ENCODE results near the gene LURAP1L.

Gene LURAP1L

DNA sequence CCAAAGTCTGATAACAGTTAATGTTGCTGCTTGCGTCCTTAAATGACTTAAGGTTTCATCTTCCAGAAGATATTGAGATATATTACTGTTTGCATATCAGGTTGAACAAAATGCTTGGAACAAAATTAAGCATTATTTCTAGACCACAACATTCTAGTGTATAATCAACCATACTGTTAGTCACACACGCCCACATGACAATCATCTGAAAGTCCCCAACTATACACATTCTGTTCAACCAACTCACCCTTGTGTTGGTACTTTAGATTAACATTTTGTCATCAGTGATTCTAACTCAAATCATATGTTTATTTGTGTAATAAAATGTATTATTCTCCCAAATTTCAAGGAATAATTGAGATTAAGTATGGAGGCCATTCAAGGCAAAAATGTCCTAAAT lies 47.3 kb downstream of the LURAP1L start:
- H3K36me3 ChIP-seq (ENCODE audit: insufficient read depth, low read length): no peaks in the 10 kb centered on the region
- H3K9me3 ChIP-seq (ENCODE audit: low read depth, low read length): no peaks in the 10 kb centered on the region
- H3K9ac ChIP-seq (ENCODE audit: insufficient read length): no peak overlapping the region
- H3K27ac ChIP-seq: no peak overlapping the region
- no peak for DNase-seq (ENCODE audit: low read depth, low spot score)
- TF ChIP-seq FOXP2 (optimal IDR thresholded peaks at IDR 0.05; ENCODE audit: control extremely low read depth, extremely low read length, insufficient read depth): no peak
- TF ChIP-seq EZH2 (IDR thresholded peaks at IDR 0.05): no peak
- no peak for TF ChIP-seq POLR2AphosphoS5 (IDR thresholded peaks at IDR 0.05; ENCODE audit: borderline replicate concordance, low read depth, low read length)
- no peak overlapping the region for H3K4me3 ChIP-seq

DNA sequence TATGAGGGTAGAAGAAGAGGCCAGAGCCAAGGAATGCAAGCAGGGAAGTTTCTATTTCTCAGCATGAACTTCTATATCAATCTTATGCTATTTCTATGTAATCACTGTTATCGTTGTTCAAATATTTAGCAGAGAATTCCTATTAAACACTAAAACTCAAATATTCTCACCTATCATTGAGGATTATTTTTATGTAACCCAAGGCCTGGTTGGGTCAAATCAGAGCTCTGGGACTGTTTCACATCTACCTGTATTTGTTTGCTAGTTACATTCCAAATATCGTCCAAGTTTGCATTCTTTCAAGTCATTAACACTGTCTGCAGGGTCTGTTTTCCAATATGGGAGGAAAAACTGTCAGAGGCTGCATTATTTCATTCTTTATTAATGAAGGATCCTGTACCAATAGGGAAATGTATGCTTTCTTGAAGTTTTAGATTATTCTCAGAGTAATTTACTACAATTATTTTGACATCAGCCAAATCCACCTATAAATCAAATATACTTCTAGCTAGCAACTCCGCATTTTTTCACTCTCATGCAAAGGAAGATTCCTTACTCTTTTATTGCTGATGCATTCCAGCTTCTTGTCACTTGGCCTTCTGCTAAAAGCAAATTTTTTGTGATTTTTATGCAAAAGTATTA lies 52.2 kb downstream of the LURAP1L start:
- no peak for DNase-seq (ENCODE audit: low read depth, low spot score)
- no peak overlapping the region for H3K9ac ChIP-seq (ENCODE audit: insufficient read length)
- TF ChIP-seq FOXP2 (optimal IDR thresholded peaks at IDR 0.05; ENCODE audit: control extremely low read depth, extremely low read length, insufficient read depth) (no peak), POLR2AphosphoS5 (IDR thresholded peaks at IDR 0.05; ENCODE audit: borderline replicate concordance, low read depth, low read length) (no peak), EZH2 (IDR thresholded peaks at IDR 0.05) (no peak)
- no peaks in the 10 kb centered on the region for H3K9me3 ChIP-seq (ENCODE audit: low read depth, low read length)
- no peak overlapping the region for H3K27ac ChIP-seq
- H3K36me3 ChIP-seq (ENCODE audit: insufficient read depth, low read length): no peaks in the 10 kb centered on the region
- H3K4me3 ChIP-seq: no peak overlapping the region

DNA sequence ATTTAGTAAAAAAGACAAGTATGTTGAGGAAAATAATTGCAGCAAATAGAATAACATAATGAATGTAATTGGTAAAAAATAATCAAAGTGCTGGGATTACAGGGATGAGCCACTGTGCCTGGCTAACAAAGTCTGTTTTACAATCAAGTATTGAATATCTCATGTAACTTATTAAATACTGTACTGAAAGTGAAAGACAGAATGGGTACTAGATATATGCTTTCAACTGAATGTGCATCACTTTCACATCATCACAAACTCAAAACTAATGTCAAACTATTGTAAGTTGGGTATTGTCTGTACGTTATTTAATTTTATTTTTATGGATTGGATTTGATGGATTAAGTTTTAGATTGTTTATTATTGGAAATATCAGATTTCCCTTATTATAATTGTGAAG lies 58.9 kb downstream of the LURAP1L start:
- H3K4me3 ChIP-seq: no peak overlapping the region
- TF ChIP-seq POLR2AphosphoS5 (IDR thresholded peaks at IDR 0.05; ENCODE audit: borderline replicate concordance, low read depth, low read length) (no peak), EZH2 (IDR thresholded peaks at IDR 0.05) (no peak), FOXP2 (optimal IDR thresholded peaks at IDR 0.05; ENCODE audit: control extremely low read depth, extremely low read length, insufficient read depth) (no peak)
- H3K27ac ChIP-seq: no peak overlapping the region
- no peaks in the 10 kb centered on the region for H3K9me3 ChIP-seq (ENCODE audit: low read depth, low read length)
- H3K9ac ChIP-seq (ENCODE audit: insufficient read length): no peak overlapping the region
- H3K36me3 ChIP-seq (ENCODE audit: insufficient read depth, low read length): no peaks in the 10 kb centered on the region
- no peak for DNase-seq (ENCODE audit: low read depth, low spot score)

DNA sequence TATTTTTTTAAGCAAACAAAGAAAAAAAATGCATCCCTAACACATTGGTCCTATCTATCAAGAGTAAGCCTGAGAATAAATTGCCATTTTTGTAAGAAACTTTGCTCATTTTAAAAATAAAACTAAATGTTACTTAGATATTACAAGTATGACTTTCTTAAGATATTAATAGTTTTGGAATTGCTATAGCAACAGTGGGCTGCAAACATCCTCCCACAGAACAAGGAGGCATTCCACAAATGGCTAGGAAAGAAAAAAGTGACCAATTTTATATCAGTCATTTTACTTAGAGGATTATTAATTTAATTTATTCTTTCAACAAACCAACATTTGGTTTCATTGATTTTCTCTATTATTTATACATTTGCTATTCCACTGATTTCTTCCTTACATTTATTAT lies 63.7 kb downstream of the LURAP1L start:
- H3K27ac ChIP-seq: no peak overlapping the region
- no peaks in the 10 kb centered on the region for H3K36me3 ChIP-seq (ENCODE audit: insufficient read depth, low read length)
- no peaks in the 10 kb centered on the region for H3K9me3 ChIP-seq (ENCODE audit: low read depth, low read length)
- H3K9ac ChIP-seq (ENCODE audit: insufficient read length): no peak overlapping the region
- H3K4me3 ChIP-seq: no peak overlapping the region
- DNase-seq (ENCODE audit: low read depth, low spot score): no peak
- TF ChIP-seq POLR2AphosphoS5 (IDR thresholded peaks at IDR 0.05; ENCODE audit: borderline replicate concordance, low read depth, low read length): no peak
- TF ChIP-seq EZH2 (IDR thresholded peaks at IDR 0.05): no peak
- TF ChIP-seq FOXP2 (optimal IDR thresholded peaks at IDR 0.05; ENCODE audit: control extremely low read depth, extremely low read length, insufficient read depth): no peak

DNA sequence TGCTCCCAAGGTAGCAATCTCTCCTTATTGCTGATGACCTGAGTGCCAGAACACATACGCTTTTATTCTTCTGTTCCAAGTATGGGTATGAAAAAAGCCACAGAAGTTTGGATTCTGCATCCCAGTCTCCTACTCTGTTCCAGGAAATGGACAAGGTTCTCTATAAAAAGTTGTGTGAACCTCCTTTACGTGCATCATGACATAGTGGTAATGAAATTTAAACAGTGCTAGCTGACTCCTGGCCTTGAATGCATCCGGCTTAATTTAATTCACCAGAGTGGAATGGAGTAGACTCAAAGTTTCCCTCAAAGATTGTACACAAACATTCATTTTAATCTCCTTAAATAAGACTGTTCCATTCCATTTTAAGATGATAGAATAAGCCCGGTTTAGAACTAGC lies 68.9 kb downstream of the LURAP1L start:
- Histone ChIP-seq H3K4me3 (no peak overlapping the region), H3K9ac (ENCODE audit: insufficient read length) (no peak overlapping the region), H3K27ac (no peak overlapping the region), H3K36me3 (ENCODE audit: insufficient read depth, low read length) (no peaks in the 10 kb centered on the region), H3K9me3 (ENCODE audit: low read depth, low read length) (no peaks in the 10 kb centered on the region)
- TF ChIP-seq FOXP2 (optimal IDR thresholded peaks at IDR 0.05; ENCODE audit: control extremely low read depth, extremely low read length, insufficient read depth) (no peak), POLR2AphosphoS5 (IDR thresholded peaks at IDR 0.05; ENCODE audit: borderline replicate concordance, low read depth, low read length) (no peak), EZH2 (IDR thresholded peaks at IDR 0.05) (no peak)
- DNase-seq (ENCODE audit: low read depth, low spot score): no peak

DNA sequence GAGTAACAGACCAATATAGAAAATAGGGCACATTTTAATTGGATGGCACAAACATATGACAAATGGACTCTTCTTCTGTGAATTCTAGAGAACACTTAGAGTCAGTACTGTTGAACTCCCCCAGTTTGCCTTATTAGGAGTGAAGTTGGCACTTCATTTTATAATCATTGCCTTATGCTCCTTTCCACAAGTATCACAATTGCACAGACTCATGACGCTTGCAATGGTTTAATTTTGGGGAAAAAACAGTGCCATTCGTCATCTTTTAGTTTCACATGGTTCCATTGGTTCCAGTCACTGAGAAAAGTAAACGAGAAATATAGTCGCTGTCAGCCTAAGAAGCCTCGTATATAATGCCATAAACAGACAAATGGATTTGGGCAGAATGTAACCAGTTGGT lies 71.2 kb downstream of the LURAP1L start:
- DNase-seq (ENCODE audit: low read depth, low spot score): no peak
- H3K4me3 ChIP-seq: no peak overlapping the region
- H3K9ac ChIP-seq (ENCODE audit: insufficient read length): no peak overlapping the region
- no peaks in the 10 kb centered on the region for H3K9me3 ChIP-seq (ENCODE audit: low read depth, low read length)
- no peak overlapping the region for H3K27ac ChIP-seq
- no peak for TF ChIP-seq FOXP2 (optimal IDR thresholded peaks at IDR 0.05; ENCODE audit: control extremely low read depth, extremely low read length, insufficient read depth)
- no peak for TF ChIP-seq EZH2 (IDR thresholded peaks at IDR 0.05)
- TF ChIP-seq POLR2AphosphoS5 (IDR thresholded peaks at IDR 0.05; ENCODE audit: borderline replicate concordance, low read depth, low read length): no peak
- no peaks in the 10 kb centered on the region for H3K36me3 ChIP-seq (ENCODE audit: insufficient read depth, low read length)

DNA sequence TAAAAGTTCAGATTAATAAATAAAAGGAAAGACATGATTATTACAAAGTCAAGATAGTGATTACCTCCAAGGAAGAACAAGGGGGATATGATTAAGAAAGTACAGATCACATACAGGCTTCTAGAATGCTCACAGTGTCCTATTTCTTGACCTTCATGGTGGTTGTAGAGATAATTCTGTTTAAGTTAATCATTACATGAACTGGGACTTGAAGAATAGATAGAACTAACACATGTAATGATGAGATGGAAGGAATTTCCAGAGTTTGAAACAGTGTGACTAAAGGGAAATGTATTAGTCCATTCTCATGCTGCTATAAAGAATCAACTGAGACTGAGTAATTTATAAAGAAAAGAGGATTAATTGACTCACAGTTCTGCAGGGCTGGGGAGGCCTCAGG lies 72.7 kb downstream of the LURAP1L start:
- H3K27ac ChIP-seq: no peak overlapping the region
- no peaks in the 10 kb centered on the region for H3K36me3 ChIP-seq (ENCODE audit: insufficient read depth, low read length)
- H3K9me3 ChIP-seq (ENCODE audit: low read depth, low read length): no peaks in the 10 kb centered on the region
- H3K4me3 ChIP-seq: no peak overlapping the region
- no peak overlapping the region for H3K9ac ChIP-seq (ENCODE audit: insufficient read length)
- TF ChIP-seq FOXP2 (optimal IDR thresholded peaks at IDR 0.05; ENCODE audit: control extremely low read depth, extremely low read length, insufficient read depth): no peak
- TF ChIP-seq POLR2AphosphoS5 (IDR thresholded peaks at IDR 0.05; ENCODE audit: borderline replicate concordance, low read depth, low read length): no peak
- TF ChIP-seq EZH2 (IDR thresholded peaks at IDR 0.05): no peak
- no peak for DNase-seq (ENCODE audit: low read depth, low spot score)

DNA sequence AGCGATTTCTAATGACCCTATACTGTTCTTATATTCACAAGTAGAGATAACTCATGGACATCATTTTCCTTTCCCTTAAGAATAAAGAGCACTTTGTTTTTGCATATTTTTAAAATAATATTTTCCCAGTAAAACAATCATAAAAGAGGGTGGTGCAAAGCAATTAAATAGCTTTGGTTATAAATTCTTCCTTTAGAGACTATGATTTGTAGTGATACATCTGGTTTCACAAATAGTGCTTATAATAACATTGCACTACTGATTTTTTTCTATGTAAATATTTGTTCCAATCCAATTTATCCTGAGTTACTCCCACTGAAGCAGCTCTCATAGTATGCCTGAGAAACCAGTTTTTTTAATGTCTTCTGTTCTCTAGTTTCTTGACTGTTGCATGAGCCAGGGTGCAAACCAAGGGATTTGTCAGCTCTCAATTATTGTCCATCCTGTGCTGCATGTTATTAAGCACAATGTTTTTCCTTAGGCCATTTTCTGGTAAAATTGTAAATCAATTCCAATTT lies 74.7 kb downstream of the LURAP1L start:
- H3K9ac ChIP-seq (ENCODE audit: insufficient read length): no peak overlapping the region
- H3K9me3 ChIP-seq (ENCODE audit: low read depth, low read length): no peaks in the 10 kb centered on the region
- H3K4me3 ChIP-seq: no peak overlapping the region
- no peaks in the 10 kb centered on the region for H3K36me3 ChIP-seq (ENCODE audit: insufficient read depth, low read length)
- H3K27ac ChIP-seq: no peak overlapping the region
- TF ChIP-seq FOXP2 (optimal IDR thresholded peaks at IDR 0.05; ENCODE audit: control extremely low read depth, extremely low read length, insufficient read depth) (no peak), EZH2 (IDR thresholded peaks at IDR 0.05) (no peak), POLR2AphosphoS5 (IDR thresholded peaks at IDR 0.05; ENCODE audit: borderline replicate concordance, low read depth, low read length) (no peak)
- no peak for DNase-seq (ENCODE audit: low read depth, low spot score)

Data from SK-N-MC (cell line).